Astrocyte (in vitro differentiated cells and primary cell): ENCODE data around the gene NEK6.

Source experiments
- EZH2 ChIP-seq: IDR thresholded peaks from 2 replicates; pipeline ENCODE4 v1.6.1; 2012; ENCODE audit warnings: mild to moderate bottlenecking, low read length, inconsistent platforms; ENCODE audit not compliant: insufficient read depth
- TF ChIP-seq, protein P1 (sequence below): IDR thresholded peaks from 2 replicates; pipeline ENCODE4 v1.5.1; 2011; ENCODE audit warnings: low read depth, mild to moderate bottlenecking, inconsistent platforms, low read length, moderate library complexity; ENCODE audit not compliant: insufficient read depth

DNA sequence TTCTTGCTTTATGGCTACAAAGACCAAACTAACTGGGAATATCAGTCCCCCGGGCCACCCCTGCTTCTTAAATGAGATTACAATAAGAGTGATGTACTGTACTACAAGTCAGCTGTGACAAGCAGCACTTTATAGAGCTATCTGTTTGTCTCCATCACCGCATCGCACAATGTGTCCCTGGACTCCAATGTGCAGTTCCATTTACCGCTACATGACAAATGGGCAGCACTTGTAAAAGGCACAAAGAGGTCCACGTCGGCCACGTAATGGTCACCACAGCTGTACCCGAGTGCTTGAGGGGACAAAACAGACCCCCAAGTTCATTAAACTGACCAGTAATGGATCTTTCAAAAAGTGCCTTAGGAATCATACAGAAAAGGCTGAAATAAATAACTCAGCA lies 103.4 kb downstream of the NEK6 start:
- TF ChIP-seq, protein P1, sequence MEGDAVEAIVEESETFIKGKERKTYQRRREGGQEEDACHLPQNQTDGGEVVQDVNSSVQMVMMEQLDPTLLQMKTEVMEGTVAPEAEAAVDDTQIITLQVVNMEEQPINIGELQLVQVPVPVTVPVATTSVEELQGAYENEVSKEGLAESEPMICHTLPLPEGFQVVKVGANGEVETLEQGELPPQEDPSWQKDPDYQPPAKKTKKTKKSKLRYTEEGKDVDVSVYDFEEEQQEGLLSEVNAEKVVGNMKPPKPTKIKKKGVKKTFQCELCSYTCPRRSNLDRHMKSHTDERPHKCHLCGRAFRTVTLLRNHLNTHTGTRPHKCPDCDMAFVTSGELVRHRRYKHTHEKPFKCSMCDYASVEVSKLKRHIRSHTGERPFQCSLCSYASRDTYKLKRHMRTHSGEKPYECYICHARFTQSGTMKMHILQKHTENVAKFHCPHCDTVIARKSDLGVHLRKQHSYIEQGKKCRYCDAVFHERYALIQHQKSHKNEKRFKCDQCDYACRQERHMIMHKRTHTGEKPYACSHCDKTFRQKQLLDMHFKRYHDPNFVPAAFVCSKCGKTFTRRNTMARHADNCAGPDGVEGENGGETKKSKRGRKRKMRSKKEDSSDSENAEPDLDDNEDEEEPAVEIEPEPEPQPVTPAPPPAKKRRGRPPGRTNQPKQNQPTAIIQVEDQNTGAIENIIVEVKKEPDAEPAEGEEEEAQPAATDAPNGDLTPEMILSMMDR: no peak
- TF ChIP-seq EZH2: no peak
